GM12878 (cell line): ENCODE data around the gene REV3L. TPM values are rescaled to one million over a fixed set of nuclear protein-coding genes. Genes with fewer than 3 reads are reported as not detected.
A peak's percentile ranks its signal among the peaks of the same experiment; 100 is the strongest.

Source experiments
- ATF7 ChIP-seq: fragments of 450-650 bp; IDR thresholded peaks from 2 replicates; pipeline ENCODE4 v1.6.1; 2016; ENCODE audit warnings: low read depth, mild to moderate bottlenecking
- BMI1 ChIP-seq: fragments of 450-650 bp; IDR thresholded peaks from 2 replicates; pipeline ENCODE4 v1.6.1; 2016; ENCODE audit warnings: mild to moderate bottlenecking, moderate library complexity, borderline replicate concordance
- CBX3 ChIP-seq: fragments of 200-600 bp; sonication (generic); IDR thresholded peaks from 2 replicates; pipeline ENCODE4 v1.6.1; 2016; ENCODE audit warnings: low read depth, borderline replicate concordance
- CREB1 ChIP-seq: IDR thresholded peaks from 2 replicates; pipeline ENCODE4 v1.6.1; 2012; ENCODE audit warnings: low read depth, mild to moderate bottlenecking, inconsistent platforms
- DPF2 ChIP-seq: fragments of 450-650 bp; IDR thresholded peaks from 2 replicates; pipeline ENCODE4 v1.6.1; 2017; ENCODE audit warnings: mild to moderate bottlenecking
- GABPA ChIP-seq: IDR thresholded peaks from 2 replicates; pipeline ENCODE4 v1.6.1; 2014; ENCODE audit warnings: antibody characterized with exemption, low read depth, mild to moderate bottlenecking, inconsistent platforms
- IKZF1 ChIP-seq: fragments of 450-650 bp; conservative IDR thresholded peaks from 2 replicates; pipeline ENCODE4 v1.6.1; 2017; ENCODE audit warnings: antibody characterized with exemption, mild to moderate bottlenecking
- IKZF2 ChIP-seq, 2 experiments: fragments of 450-650 bp; IDR thresholded peaks; 2 replicates each; pipeline ENCODE4 v1.6.1; 2017; ENCODE audit warnings: mild to moderate bottlenecking in 2 of 2, moderate library complexity in 2 of 2
- MTA2 ChIP-seq: fragments of 450-650 bp; IDR thresholded peaks from 2 replicates; pipeline ENCODE4 v1.6.1; 2016; ENCODE audit warnings: low read depth, mild to moderate bottlenecking, moderate library complexity
- MYC ChIP-seq: IDR thresholded peaks from 2 replicates; pipeline ENCODE4 v1.6.1; 2011; ENCODE audit warnings: mild to moderate bottlenecking, low read length, moderate library complexity, inconsistent platforms; ENCODE audit not compliant: insufficient read depth, insufficient replicate concordance, insufficient read length, severe bottlenecking
- NR2C1 ChIP-seq: fragments of 450-650 bp; IDR thresholded peaks from 2 replicates; pipeline ENCODE4 v1.6.1; 2017; ENCODE audit warnings: antibody characterized with exemption, mild to moderate bottlenecking, moderate library complexity
- POU2F2 ChIP-seq: IDR thresholded peaks from 3 replicates; pipeline ENCODE4 v1.6.1; 2011; ENCODE audit warnings: low read depth, mild to moderate bottlenecking, low read length, borderline replicate concordance
- RELB ChIP-seq: fragments of 450-650 bp; IDR thresholded peaks from 2 replicates; pipeline ENCODE4 v1.6.1; 2017; ENCODE audit warnings: low read depth, mild to moderate bottlenecking, moderate library complexity
- SPI1 ChIP-seq: IDR thresholded peaks from 2 replicates; pipeline ENCODE4 v1.6.1; 2011; ENCODE audit warnings: low read depth, mild to moderate bottlenecking, low read length, moderate library complexity, borderline replicate concordance; ENCODE audit not compliant: insufficient read depth
- SRF ChIP-seq, 2 experiments: IDR thresholded peaks; 2 replicates each; pipeline ENCODE4 v1.6.1; 2011; ENCODE audit warnings: low read depth in 2 of 2, low read length in 2 of 2, mild to moderate bottlenecking in 1 of 2, moderate library complexity in 1 of 2
- SUPT20H ChIP-seq: IDR thresholded peaks from 2 replicates; pipeline ENCODE4 v1.6.1; 2011; ENCODE audit warnings: low read depth, mild to moderate bottlenecking, low read length, moderate library complexity, borderline replicate concordance; ENCODE audit not compliant: control insufficient read depth
- YBX1 ChIP-seq: fragments of 450-650 bp; IDR thresholded peaks from 2 replicates; pipeline ENCODE4 v1.6.1; 2016; ENCODE audit warnings: antibody characterized with exemption
- ZBTB40 ChIP-seq: fragments of 450-650 bp; IDR thresholded peaks from 2 replicates; pipeline ENCODE4 v1.6.1; 2016; ENCODE audit warnings: mild to moderate bottlenecking, moderate library complexity, borderline replicate concordance
- ZNF274 ChIP-seq: IDR thresholded peaks from one replicate; pipeline ENCODE4 v1.8.0; 2011; ENCODE audit not compliant: insufficient read length, insufficient read depth
- polyA plus RNA-seq, 11 experiments: library from polyadenylated mRNA; depleted of rRNA in 4 of 11; unstranded in 6 of 11; stranded (reverse) in 5 of 11; fragments of >200 nt; fragmentation: Nextera tagmentation in 4 of 11; fragmentation: Illumina TruSeq in 1 of 11; extraction: Ambion mirVana in 4 of 11; extraction: Trizol in 1 of 11; gene quantifications; 1 replicate in 1 of 11; 2 replicates in 10 of 11; pipeline versions ENCODE4 v1.2.1 to v1.2.3, GENCODE V29; 2011 to 2016; ENCODE audit warnings: inconsistent platforms in 2 of 11, missing spikeins in 2 of 11, low read depth in 1 of 11
- total RNA-seq, 4 experiments: library from RNA; depleted of rRNA in 3 of 4; stranded (reverse); fragments of >200 nt in 3 of 4; fragmentation: Illumina TruSeq in 1 of 4; extraction: Trizol in 1 of 4; gene quantifications; 2 replicates each; pipeline versions ENCODE4 v1.2.1 to v1.2.3, GENCODE V29; 2013 to 2021
- TF ChIP-seq, protein P1 (sequence below): IDR thresholded peaks from 2 replicates; pipeline ENCODE4 v1.6.1; 2011; ENCODE audit warnings: borderline replicate concordance, low read depth, mild to moderate bottlenecking, moderate library complexity, mixed read lengths, low read length; ENCODE audit not compliant: insufficient read depth; ENCODE audit errors: extremely low read length
- TF ChIP-seq, protein P2 (sequence below): fragments of 450-650 bp; formaldehyde crosslinking; IDR thresholded peaks from 2 replicates; pipeline ENCODE4 v1.5.0; 2022; ENCODE audit warnings: mild to moderate bottlenecking, missing genetic modification characterization

Gene REV3L
- total and polyA plus RNA-seq, 10 of the 15 experiments (the other 5 are each of a cell fraction or from before 2014, with no cell fraction given): 7.6 to 33.6 (median 21.5) TPM

- TF ChIP-seq SUPT20H: no peak
- no peak for TF ChIP-seq ZNF274
- no peak for TF ChIP-seq POU2F2
- 0 out of 2 replicates have a peak, but pooled peaks have one; percentile 73 for TF ChIP-seq YBX1
- TF ChIP-seq DPF2: no peak
- TF ChIP-seq RELB: peak; percentile 47; the same call in 1 of the 2 replicates
- no peak for TF ChIP-seq GABPA
- peak; percentile 52; a peak in 2 of 4 replicates for TF ChIP-seq IKZF2 (IDR thresholded peaks at IDR 0.05)
- no peak for TF ChIP-seq MYC
- no peak for TF ChIP-seq CREB1
- TF ChIP-seq, protein P1, sequence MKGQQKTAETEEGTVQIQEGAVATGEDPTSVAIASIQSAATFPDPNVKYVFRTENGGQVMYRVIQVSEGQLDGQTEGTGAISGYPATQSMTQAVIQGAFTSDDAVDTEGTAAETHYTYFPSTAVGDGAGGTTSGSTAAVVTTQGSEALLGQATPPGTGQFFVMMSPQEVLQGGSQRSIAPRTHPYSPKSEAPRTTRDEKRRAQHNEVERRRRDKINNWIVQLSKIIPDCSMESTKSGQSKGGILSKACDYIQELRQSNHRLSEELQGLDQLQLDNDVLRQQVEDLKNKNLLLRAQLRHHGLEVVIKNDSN: no peak
- no peak for TF ChIP-seq SRF (IDR thresholded peaks at IDR 0.05; ENCODE audit: low read depth in 2 of 2, low read length in 2 of 2)
- TF ChIP-seq, protein P2, sequence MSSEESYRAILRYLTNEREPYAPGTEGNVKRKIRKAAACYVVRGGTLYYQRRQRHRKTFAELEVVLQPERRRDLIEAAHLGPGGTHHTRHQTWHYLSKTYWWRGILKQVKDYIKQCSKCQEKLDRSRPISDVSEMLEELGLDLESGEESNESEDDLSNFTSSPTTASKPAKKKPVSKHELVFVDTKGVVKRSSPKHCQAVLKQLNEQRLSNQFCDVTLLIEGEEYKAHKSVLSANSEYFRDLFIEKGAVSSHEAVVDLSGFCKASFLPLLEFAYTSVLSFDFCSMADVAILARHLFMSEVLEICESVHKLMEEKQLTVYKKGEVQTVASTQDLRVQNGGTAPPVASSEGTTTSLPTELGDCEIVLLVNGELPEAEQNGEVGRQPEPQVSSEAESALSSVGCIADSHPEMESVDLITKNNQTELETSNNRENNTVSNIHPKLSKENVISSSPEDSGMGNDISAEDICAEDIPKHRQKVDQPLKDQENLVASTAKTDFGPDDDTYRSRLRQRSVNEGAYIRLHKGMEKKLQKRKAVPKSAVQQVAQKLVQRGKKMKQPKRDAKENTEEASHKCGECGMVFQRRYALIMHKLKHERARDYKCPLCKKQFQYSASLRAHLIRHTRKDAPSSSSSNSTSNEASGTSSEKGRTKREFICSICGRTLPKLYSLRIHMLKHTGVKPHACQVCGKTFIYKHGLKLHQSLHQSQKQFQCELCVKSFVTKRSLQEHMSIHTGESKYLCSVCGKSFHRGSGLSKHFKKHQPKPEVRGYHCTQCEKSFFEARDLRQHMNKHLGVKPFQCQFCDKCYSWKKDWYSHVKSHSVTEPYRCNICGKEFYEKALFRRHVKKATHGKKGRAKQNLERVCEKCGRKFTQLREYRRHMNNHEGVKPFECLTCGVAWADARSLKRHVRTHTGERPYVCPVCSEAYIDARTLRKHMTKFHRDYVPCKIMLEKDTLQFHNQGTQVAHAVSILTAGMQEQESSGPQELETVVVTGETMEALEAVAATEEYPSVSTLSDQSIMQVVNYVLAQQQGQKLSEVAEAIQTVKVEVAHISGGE (CRISPR knock-in tag): no peak
- peak; percentile 40; the same call in 1 of the 2 replicates for TF ChIP-seq SPI1
- 0 out of 2 replicates have a peak, but pooled peaks have one; percentile 34 for TF ChIP-seq IKZF1
- no peak for TF ChIP-seq NR2C1
- TF ChIP-seq ZBTB40: no peak
- TF ChIP-seq CBX3: no peak
- TF ChIP-seq ATF7: no peak
- no peak for TF ChIP-seq MTA2
- no peak for TF ChIP-seq BMI1
These were observed 59.9 kb downstream of the REV3L start (continued) for GRCh38 chr6:111423055-111423633.
